ENCODE data around the gene CDC42EP2.

DNA sequence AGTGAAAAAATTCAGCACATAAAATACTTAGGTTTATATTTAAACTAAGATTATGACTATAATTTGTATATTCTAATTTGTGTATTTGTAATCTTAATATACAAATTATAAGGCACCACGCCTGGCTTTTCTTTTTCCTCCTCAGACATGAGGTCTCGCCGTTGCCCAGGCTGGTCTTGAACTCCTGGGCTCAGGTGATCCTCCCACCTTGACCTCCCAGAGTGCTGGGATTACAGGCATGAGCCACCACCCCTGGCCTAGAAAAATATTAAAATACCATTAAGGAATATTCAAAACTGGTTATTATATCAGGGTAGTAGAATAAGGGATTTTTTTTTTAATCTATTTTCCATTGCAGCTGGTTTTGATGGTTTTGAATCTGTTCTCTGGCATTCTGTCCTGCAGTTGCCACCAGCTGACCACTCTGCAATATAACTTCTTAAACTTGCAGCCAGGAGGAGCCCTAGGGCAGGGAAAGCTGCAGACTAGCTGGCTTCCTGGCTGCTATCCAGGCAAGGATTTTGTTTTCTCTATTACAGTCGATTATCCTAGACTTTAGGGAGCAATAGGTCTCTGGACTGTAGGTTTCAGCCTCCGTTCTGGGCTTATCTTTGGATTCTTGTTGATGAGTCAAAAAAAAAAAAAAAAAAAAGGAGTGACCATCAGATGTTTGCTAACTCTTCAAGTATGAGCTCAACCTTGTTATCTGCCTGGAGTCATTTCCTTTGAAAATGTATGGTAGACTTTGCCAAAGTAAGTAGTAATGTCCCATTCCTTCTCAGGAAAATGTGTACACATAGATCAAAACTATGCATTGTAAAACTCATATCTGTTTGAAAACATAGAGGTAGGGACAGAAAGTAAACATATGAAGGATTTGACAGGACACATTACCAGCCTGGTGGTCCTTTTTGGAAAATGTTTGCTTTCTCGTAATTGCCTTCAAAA, 39.7 kb upstream of the CDC42EP2 start:
- TF ChIP-seq, protein P1, sequence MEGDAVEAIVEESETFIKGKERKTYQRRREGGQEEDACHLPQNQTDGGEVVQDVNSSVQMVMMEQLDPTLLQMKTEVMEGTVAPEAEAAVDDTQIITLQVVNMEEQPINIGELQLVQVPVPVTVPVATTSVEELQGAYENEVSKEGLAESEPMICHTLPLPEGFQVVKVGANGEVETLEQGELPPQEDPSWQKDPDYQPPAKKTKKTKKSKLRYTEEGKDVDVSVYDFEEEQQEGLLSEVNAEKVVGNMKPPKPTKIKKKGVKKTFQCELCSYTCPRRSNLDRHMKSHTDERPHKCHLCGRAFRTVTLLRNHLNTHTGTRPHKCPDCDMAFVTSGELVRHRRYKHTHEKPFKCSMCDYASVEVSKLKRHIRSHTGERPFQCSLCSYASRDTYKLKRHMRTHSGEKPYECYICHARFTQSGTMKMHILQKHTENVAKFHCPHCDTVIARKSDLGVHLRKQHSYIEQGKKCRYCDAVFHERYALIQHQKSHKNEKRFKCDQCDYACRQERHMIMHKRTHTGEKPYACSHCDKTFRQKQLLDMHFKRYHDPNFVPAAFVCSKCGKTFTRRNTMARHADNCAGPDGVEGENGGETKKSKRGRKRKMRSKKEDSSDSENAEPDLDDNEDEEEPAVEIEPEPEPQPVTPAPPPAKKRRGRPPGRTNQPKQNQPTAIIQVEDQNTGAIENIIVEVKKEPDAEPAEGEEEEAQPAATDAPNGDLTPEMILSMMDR (IDR thresholded peaks at IDR 0.05; ENCODE audit: insufficient read depth, low read length, poor library complexity, severe bottlenecking), result no peak
- no peak for TF ChIP-seq EZH2phosphoT487 (conservative IDR thresholded peaks at IDR 0.05; ENCODE audit: low read length)
